Measurements from ENCODE around the gene GALNTL6. TPM values are rescaled to one million over a fixed set of nuclear protein-coding genes. Genes with fewer than 3 reads are reported as not detected.

The GALNTL6 gene
- total RNA-seq, 1 experiment from 2014 or later: not detected

GRCh38 chr4:172142281-172142741 is 329.1 kb downstream of the GALNTL6 start:
- Histone ChIP-seq H3K4me1 (replicated peaks; ENCODE audit: insufficient read depth) (no peaks in the 10 kb centered on the region), H3K27me3 (ENCODE audit: insufficient read depth, low read depth) (no peaks in the 10 kb centered on the region), H3F3A (ENCODE audit: insufficient read depth, low read depth) (no peaks in the 10 kb centered on the region), H4K20me1 (ENCODE audit: insufficient read depth) (no peaks in the 10 kb centered on the region), H3K27ac (no peak overlapping the region), H3K9me3 (ENCODE audit: insufficient read depth, low read depth) (no peaks in the 10 kb centered on the region), H3K79me2 (ENCODE audit: low read depth) (no peaks in the 10 kb centered on the region), H3K36me3 (ENCODE audit: low read depth) (no peaks in the 10 kb centered on the region), H3K9me2 (ENCODE audit: insufficient read depth) (no peaks in the 10 kb centered on the region), H3K4me2 (no peak overlapping the region), H2AFZ (no peak overlapping the region), H3K4me3 (no peak overlapping the region)
- DNase-seq: no peak
- BruUV-seq (replicated peaks): no TSS peak
- CTCF ChIA-PET: no interaction called here
- intact Hi-C loops (cut with micrococcal nuclease; ENCODE audit: unreplicated experiment): no loop called here
- TF ChIP-seq EZH2 (IDR thresholded peaks at IDR 0.05; ENCODE audit: low read depth) (no peak), CTCF (conservative IDR thresholded peaks at IDR 0.05) (no peak)
- POLR2A ChIA-PET (ENCODE audit: unreplicated experiment): no interaction called here

- ChIA-PET POLR2A (ENCODE audit: unreplicated experiment) (no interaction called here), CTCF (no interaction called here)
- DNase-seq: no peak
- no peak overlapping the region for H2AFZ ChIP-seq
- no peak overlapping the region for H3K27ac ChIP-seq
- no peaks in the 10 kb centered on the region for H4K20me1 ChIP-seq (ENCODE audit: insufficient read depth)
- no peak for TF ChIP-seq EZH2 (IDR thresholded peaks at IDR 0.05; ENCODE audit: low read depth)
- no peak for TF ChIP-seq CTCF (conservative IDR thresholded peaks at IDR 0.05)
- H3K4me2 ChIP-seq: no peak overlapping the region
- H3K36me3 ChIP-seq (ENCODE audit: low read depth): no peaks in the 10 kb centered on the region
- intact Hi-C loops (cut with micrococcal nuclease; ENCODE audit: unreplicated experiment): no loop called here
- no TSS peak for BruUV-seq (replicated peaks)
- H3K9me2 ChIP-seq (ENCODE audit: insufficient read depth): no peaks in the 10 kb centered on the region
- no peak overlapping the region for H3K4me3 ChIP-seq
- H3K4me1 ChIP-seq (replicated peaks; ENCODE audit: insufficient read depth): no peaks in the 10 kb centered on the region
- no peaks in the 10 kb centered on the region for H3K27me3 ChIP-seq (ENCODE audit: insufficient read depth, low read depth)
- no peaks in the 10 kb centered on the region for H3F3A ChIP-seq (ENCODE audit: insufficient read depth, low read depth)
- no peaks in the 10 kb centered on the region for H3K79me2 ChIP-seq (ENCODE audit: low read depth)
- no peaks in the 10 kb centered on the region for H3K9me3 ChIP-seq (ENCODE audit: insufficient read depth, low read depth)
Observed at GRCh38 chr4:172143605-172144314, 330.6 kb downstream of the GALNTL6 start.

- TF ChIP-seq EZH2 (IDR thresholded peaks at IDR 0.05; ENCODE audit: low read depth): no peak
- no peak for TF ChIP-seq CTCF (conservative IDR thresholded peaks at IDR 0.05)
- no peaks in the 10 kb centered on the region for H3K9me2 ChIP-seq (ENCODE audit: insufficient read depth)
- no peak overlapping the region for H3K4me2 ChIP-seq
- H3K27ac ChIP-seq: no peak overlapping the region
- no peaks in the 10 kb centered on the region for H3K4me1 ChIP-seq (replicated peaks; ENCODE audit: insufficient read depth)
- intact Hi-C loops (cut with micrococcal nuclease; ENCODE audit: unreplicated experiment): no loop called here
- ChIA-PET CTCF (no interaction called here), POLR2A (ENCODE audit: unreplicated experiment) (no interaction called here)
- H2AFZ ChIP-seq: no peak overlapping the region
- no peak for DNase-seq
- H3K9me3 ChIP-seq (ENCODE audit: insufficient read depth, low read depth): no peaks in the 10 kb centered on the region
- BruUV-seq (replicated peaks): no TSS peak
- no peaks in the 10 kb centered on the region for H3K79me2 ChIP-seq (ENCODE audit: low read depth)
- H3K4me3 ChIP-seq: no peak overlapping the region
- no peaks in the 10 kb centered on the region for H3F3A ChIP-seq (ENCODE audit: insufficient read depth, low read depth)
- no peaks in the 10 kb centered on the region for H4K20me1 ChIP-seq (ENCODE audit: insufficient read depth)
- H3K36me3 ChIP-seq (ENCODE audit: low read depth): no peaks in the 10 kb centered on the region
- no peaks in the 10 kb centered on the region for H3K27me3 ChIP-seq (ENCODE audit: insufficient read depth, low read depth)
Observed at GRCh38 chr4:172147687-172148086, 334.5 kb downstream of the GALNTL6 start.
